Measurements from ENCODE around the gene C6orf15. TPM values are rescaled to one million over a fixed set of nuclear protein-coding genes. Genes with fewer than 3 reads are reported as not detected.
A peak's percentile ranks its signal among the peaks of the same experiment; 100 is the strongest.

The C6orf15 gene
- total RNA-seq, 1 donor from 2014 or later = not detected

- no peaks in the 10 kb centered on the region for H3K9me3 ChIP-seq
- H3K27ac ChIP-seq = no peak overlapping the region
- H3K27me3 ChIP-seq = no peaks in the 10 kb centered on the region
- intact Hi-C loops (cut with DNase I) = no loop called here
- TF ChIP-seq CTCF (IDR thresholded peaks at IDR 0.05) = no peak
- H3K4me3 ChIP-seq = no peak overlapping the region
- no peak for DNase-seq (ENCODE audit: low spot score in 2 of 2)
- H3K4me1 ChIP-seq = peaks cover 0 to 29% of the 10 kb centered on the region in 2 donors
- H3K36me3 ChIP-seq = no peaks in the 10 kb centered on the region
Observed at GRCh38 chr6:31118178-31118577, 5.8 kb upstream of the C6orf15 start.

- Histone ChIP-seq H3K27me3 (no peaks in the 10 kb centered on the region), H3K36me3 (no peaks in the 10 kb centered on the region), H3K27ac (no peak overlapping the region), H3K4me3 (peak overlapping the region in 1 of 2 donors; percentile 6), H3K4me1 (peaks cover 0 to 17% of the 10 kb centered on the region in 2 donors), H3K9me3 (no peaks in the 10 kb centered on the region)
- DNase-seq (ENCODE audit: low spot score in 2 of 2) = no peak
- intact Hi-C loops (cut with DNase I) = no loop called here
- no peak for TF ChIP-seq CTCF (IDR thresholded peaks at IDR 0.05)
Observed at GRCh38 chr6:31116661-31117385, 4.4 kb upstream of the C6orf15 start.

GRCh38 chr6:31115941-31116560, 3.7 kb upstream of the C6orf15 start:
- H3K36me3 ChIP-seq = no peaks in the 10 kb centered on the region
- no peak for TF ChIP-seq CTCF (IDR thresholded peaks at IDR 0.05)
- no peak overlapping the region for H3K4me3 ChIP-seq
- H3K27me3 ChIP-seq = no peaks in the 10 kb centered on the region
- no peak for DNase-seq (ENCODE audit: low spot score in 2 of 2)
- no peak overlapping the region for H3K27ac ChIP-seq
- intact Hi-C loops (cut with DNase I) = no loop called here
- no peaks in the 10 kb centered on the region for H3K9me3 ChIP-seq
- H3K4me1 ChIP-seq = peaks cover 0 to 17% of the 10 kb centered on the region in 2 donors

GRCh38 chr6:31114970-31115849, 2.8 kb upstream of the C6orf15 start:
- Histone ChIP-seq H3K27me3 (no peaks in the 10 kb centered on the region), H3K4me1 (peaks cover 0 to 17% of the 10 kb centered on the region in 2 donors), H3K27ac (peak overlapping the region; percentile 42 to 59), H3K9me3 (no peaks in the 10 kb centered on the region), H3K4me3 (peak overlapping the region; percentile 39 to 46), H3K36me3 (no peaks in the 10 kb centered on the region)
- TF ChIP-seq CTCF (IDR thresholded peaks at IDR 0.05) = no peak
- intact Hi-C loops (cut with DNase I) = no loop called here
- no peak for DNase-seq (ENCODE audit: low spot score in 2 of 2)

- intact Hi-C loops (cut with DNase I) = no loop called here
Observed at GRCh38 chr6:31114541-31114878, 2.1 kb upstream of the C6orf15 start, which contains the start of gene PSORS1C1. Gene PSORS1C1, plus strand, starts transcription at chr6:31114800. Its CDS starts 14,833 bp downstream, at chr6:31129633.

More at GRCh38 chr6:31114541-31114878, 2.1 kb upstream of the C6orf15 start, which contains the start of gene PSORS1C1:
- Histone ChIP-seq H3K27me3 (no peaks in the 10 kb centered on the region), H3K9me3 (no peaks in the 10 kb centered on the region), H3K4me3 (peak within 1 kb of the TSS; percentile 39 to 46), H3K27ac (peak within 1 kb of the TSS; percentile 42 to 59), H3K4me1 (peaks cover 0 to 17% of the 10 kb centered on the region in 2 donors), H3K36me3 (no peaks in the 10 kb centered on the region)
- TF ChIP-seq CTCF (IDR thresholded peaks at IDR 0.05) = no peak
- DNase-seq (ENCODE audit: low spot score in 2 of 2) = peak; percentile 58 to 93

Data from ascending aorta (tissue), 2 donors.